ENCODE measurements around the gene TAS2R38. TPM values are rescaled to one million over a fixed set of nuclear protein-coding genes. Genes with fewer than 3 reads are reported as not detected.
"Not testable (repeated sequence)": the region's sequence is repeated elsewhere in the genome, so short reads cannot be mapped to it uniquely, and the experiment has no call there.

Gene TAS2R38
- total and polyA plus RNA-seq, 10 donors = not detected

GRCh38 chr7:141990011-141990725 is 16.6 kb upstream of the TAS2R38 start:
- Histone ChIP-seq H3K4me1 (peaks cover 0 to 12% (median 0%) of the 10 kb centered on the region in 6 donors), H3K36me3 (no peaks in the 10 kb centered on the region), H3K4me3 (peak overlapping the region in 4 of 8 donors; percentile 15 to 54 (median 22)), H3K27ac (peak overlapping the region in 7 of 8 donors; percentile 53 to 91 (median 77)), H3K9me3 (peaks cover 0 to 6% (median 0%) of the 10 kb centered on the region in 8 donors), H3K27me3 (replicated peaks in 1 of 7) (no peaks in the 10 kb centered on the region)
- intact Hi-C loops (cut with DNase I; ENCODE audit: low total_unique reads) = no loop called here
- WGBS, 5 donors = 37 to 69% (median 59%) methylated on average over 2 of the region's 2 CpGs
- TF ChIP-seq POLR2AphosphoS5 (IDR thresholded peaks at IDR 0.05) (no peak), POLR2A (IDR thresholded peaks at IDR 0.05) (no peak)
- DNase-seq = no peak

GRCh38 chr7:141987803-141988202 is 14.2 kb upstream of the TAS2R38 start:
- H3K36me3 ChIP-seq; DNase-seq; H3K27me3 ChIP-seq (replicated peaks in 1 of 7); H3K9me3 ChIP-seq; intact Hi-C loops (cut with DNase I; ENCODE audit: low total_unique reads): not testable (repeated sequence)
- Histone ChIP-seq H3K27ac (peak overlapping the region in 7 of 8 donors; percentile 51 to 91 (median 77)), H3K4me3 (peak overlapping the region in 1 of 8 donors; percentile 54), H3K4me1 (peaks cover 0 to 12% (median 0%) of the 10 kb centered on the region in 6 donors)
- 71 to 92% (median 80%) methylated on average over 4 of the region's 4 CpGs for WGBS, 5 donors

GRCh38 chr7:141986923-141987322 is 13.3 kb upstream of the TAS2R38 start:
- peak overlapping the region in 2 of 8 donors; percentile 86 to 91 for H3K27ac ChIP-seq
- H3K27me3 ChIP-seq (replicated peaks in 1 of 7) = no peaks in the 10 kb centered on the region
- 83 to 87% (median 87%) methylated on average over 2 of the region's 2 CpGs for WGBS, 5 donors
- TF ChIP-seq POLR2A (IDR thresholded peaks at IDR 0.05) = no peak
- TF ChIP-seq POLR2AphosphoS5 (IDR thresholded peaks at IDR 0.05) = no peak
- no peak for TF ChIP-seq CTCF (IDR thresholded peaks at IDR 0.05 in 8 of 11, conservative IDR thresholded peaks at IDR 0.05 in 3 of 11)
- H3K4me1 ChIP-seq = peaks cover 0 to 11% (median 0%) of the 10 kb centered on the region in 6 donors
- intact Hi-C loops (cut with DNase I; ENCODE audit: low total_unique reads) = no loop called here
- H3K4me3 ChIP-seq = no peak overlapping the region
- H3K9me3 ChIP-seq = no peaks in the 10 kb centered on the region
- H3K36me3 ChIP-seq = no peaks in the 10 kb centered on the region
- DNase-seq = no peak

GRCh38 chr7:141985926-141986325 is 12.4 kb upstream of the TAS2R38 start:
- 88 to 98% (median 91%) methylated on average over 7 to 13 of the region's 13 CpGs for WGBS, 5 donors
- H3K9me3 ChIP-seq; H3K27me3 ChIP-seq (replicated peaks in 1 of 7); H3K4me3 ChIP-seq; H3K27ac ChIP-seq; DNase-seq; H3K36me3 ChIP-seq; H3K4me1 ChIP-seq; intact Hi-C loops (cut with DNase I; ENCODE audit: low total_unique reads): not testable (repeated sequence)

- peak overlapping the region in 5 of 8 donors; percentile 28 to 79 (median 62) for H3K27ac ChIP-seq
- no peak for DNase-seq
- TF ChIP-seq CTCF (IDR thresholded peaks at IDR 0.05 in 8 of 11, conservative IDR thresholded peaks at IDR 0.05 in 3 of 11) (no peak), POLR2AphosphoS5 (IDR thresholded peaks at IDR 0.05) (no peak), POLR2A (IDR thresholded peaks at IDR 0.05) (no peak)
- H3K4me1 ChIP-seq = peaks cover 0 to 15% (median 4%) of the 10 kb centered on the region in 6 donors
- no peaks in the 10 kb centered on the region for H3K36me3 ChIP-seq
- intact Hi-C loops (cut with DNase I; ENCODE audit: low total_unique reads) = loop anchor here (5.0 kb wide), 1 partner anchor 208 kb away; no protein-coding TSS in a partner anchor
- H3K4me3 ChIP-seq = no peak overlapping the region
- WGBS, 5 donors = 7 to 22% (median 15%) methylated on average over 2 of the region's 2 CpGs
- H3K9me3 ChIP-seq = peaks cover 0 to 4% (median 0%) of the 10 kb centered on the region in 8 donors
- no peaks in the 10 kb centered on the region for H3K27me3 ChIP-seq (replicated peaks in 1 of 7)
Observed at GRCh38 chr7:141979568-141979967, 6.0 kb upstream of the TAS2R38 start.

Data from spleen (tissue), 11 donors.